Stimulated activated CD8-positive, alpha-beta memory T cell treated with anti-CD3 and anti-CD28 coated beads, Interleukin-12 subunit alpha, Interleukin-12 subunit beta, amount 100 ng/mL, for 24 hours (primary cell): ENCODE results near the gene GAN.

Experiments
- DNase-seq: peaks from one replicate; pipeline ENCODE4 v3.0.0-alpha.2; 2020; ENCODE audit errors: extremely low read depth

GAN gene

GRCh38 chr16:81431554-81432353 lies 117.0 kb downstream of the GAN start:
- DNase-seq = no peak

GRCh38 chr16:81432937-81433557 lies 118.3 kb downstream of the GAN start:
- DNase-seq = no peak

- DNase-seq = no peak
Measured at GRCh38 chr16:81435103-81435502, 120.3 kb downstream of the GAN start.

GRCh38 chr16:81435567-81435966 lies 120.8 kb downstream of the GAN start:
- DNase-seq = no peak

GRCh38 chr16:81436386-81436785 lies 121.6 kb downstream of the GAN start:
- DNase-seq = no peak

GRCh38 chr16:81437865-81438264 lies 123.1 kb downstream of the GAN start:
- no peak for DNase-seq
